GM12875 (cell line): ENCODE data around the gene SSBP2.

ENCODE experiments used
- H3K4me3 ChIP-seq: one replicate; pipeline ENCODE4 v1.5.1; 2011; ENCODE audit warnings: low read depth, low read length, control low read depth
- CTCF ChIP-seq: IDR thresholded peaks from 2 replicates; pipeline ENCODE4 v1.5.1; 2011; ENCODE audit warnings: low read depth, mild to moderate bottlenecking, control low read depth, inconsistent platforms, low read length, moderate library complexity, borderline replicate concordance; ENCODE audit not compliant: insufficient read depth

Gene SSBP2

DNA sequence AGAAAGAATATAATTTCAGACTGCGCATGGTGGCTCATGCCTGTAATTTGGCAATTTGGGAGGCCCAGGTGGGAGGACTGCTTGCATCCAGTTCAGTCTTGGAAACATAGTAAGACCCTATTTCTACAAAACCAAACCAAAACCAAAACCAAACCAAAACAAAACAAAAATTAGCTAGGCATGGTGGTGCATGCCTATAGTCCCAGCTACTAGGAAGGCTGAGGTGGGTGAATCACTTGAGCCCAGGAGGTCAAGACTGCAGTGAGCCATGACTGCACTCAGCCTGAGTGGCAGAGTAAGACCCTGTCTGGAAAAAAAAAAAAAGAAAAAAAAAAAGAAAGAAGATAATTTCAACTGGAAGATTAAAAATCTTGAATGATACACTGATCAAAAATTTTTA, 220.0 kb downstream of the SSBP2 start:
- no peak for TF ChIP-seq CTCF
- no peak overlapping the region for H3K4me3 ChIP-seq

DNA sequence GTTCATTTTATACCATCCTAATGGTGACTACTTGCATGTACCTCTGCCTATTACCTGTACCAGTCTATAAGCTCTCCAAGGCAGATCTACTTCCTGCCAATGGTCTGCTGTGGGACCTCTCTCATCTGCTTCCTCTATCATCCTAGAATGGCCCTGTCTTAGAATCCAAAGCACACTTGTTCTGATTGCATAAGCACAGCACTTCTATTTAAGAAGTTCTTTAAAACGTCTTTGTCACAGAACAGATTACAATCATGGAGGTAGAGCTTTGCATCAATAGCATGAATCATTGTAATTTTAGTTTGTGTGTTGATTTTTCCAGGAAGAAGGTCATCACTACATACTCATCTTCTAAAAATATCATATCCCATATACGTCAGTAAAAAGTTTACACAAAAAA, 225.2 kb downstream of the SSBP2 start:
- H3K4me3 ChIP-seq = no peak overlapping the region

DNA sequence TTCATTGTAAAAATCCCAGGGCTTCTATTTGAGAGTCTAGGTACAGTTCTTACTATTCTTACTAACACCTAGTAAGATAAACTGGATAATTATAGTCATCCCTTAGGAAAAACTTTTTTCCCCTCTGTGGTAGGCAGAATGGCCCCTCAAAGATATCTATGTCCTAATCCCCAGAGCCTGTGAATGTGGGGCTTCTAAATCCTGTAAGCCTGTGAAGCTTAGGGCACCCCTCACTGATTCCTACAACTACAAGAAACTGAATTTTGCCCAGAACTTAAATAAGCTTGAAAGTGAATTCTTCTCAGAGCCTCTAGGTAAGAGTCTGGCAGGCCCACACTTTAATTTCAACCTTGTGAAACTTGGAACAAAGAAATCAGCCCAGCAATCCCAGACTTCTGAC, 226.9 kb downstream of the SSBP2 start:
- TF ChIP-seq CTCF = no peak
- H3K4me3 ChIP-seq = no peak overlapping the region

More for the DNA sequence above, 225.2 kb downstream of the SSBP2 start:
- TF ChIP-seq CTCF = no peak

DNA sequence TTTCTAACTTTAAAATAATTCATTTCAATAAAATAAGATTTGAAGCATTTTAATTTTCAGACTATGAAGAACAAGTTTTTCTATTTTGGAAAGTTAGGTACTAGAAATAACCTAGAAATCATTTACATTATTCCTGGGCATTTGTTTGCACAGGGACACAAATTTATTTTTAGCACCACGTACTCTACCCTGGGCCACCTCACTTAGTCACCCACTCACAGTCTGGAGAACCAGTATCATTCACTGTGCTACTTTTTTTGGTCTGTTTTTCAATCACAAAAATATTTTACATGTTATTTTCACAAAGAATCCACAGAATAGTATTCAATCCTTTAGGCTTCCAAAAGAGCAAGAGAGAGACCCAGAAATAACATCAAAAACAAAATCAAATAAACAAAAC, 228.3 kb downstream of the SSBP2 start:
- no peak overlapping the region for H3K4me3 ChIP-seq
- TF ChIP-seq CTCF = no peak

GRCh38 chr5:81520769-81521168, 230.1 kb downstream of the SSBP2 start:
- no peak overlapping the region for H3K4me3 ChIP-seq
- no peak for TF ChIP-seq CTCF

- TF ChIP-seq CTCF = no peak
- H3K4me3 ChIP-seq = no peak overlapping the region
Observed at GRCh38 chr5:81519217-81519905, 231.5 kb downstream of the SSBP2 start.

GRCh38 chr5:81517462-81517861, 233.4 kb downstream of the SSBP2 start:
- no peak for TF ChIP-seq CTCF
- no peak overlapping the region for H3K4me3 ChIP-seq
